Esophagus muscularis mucosa (tissue), 3 donors: ENCODE data around the gene METTL25B.

ENCODE experiments used
- CTCF ChIP-seq, 3 experiments: fragments of 200-600 bp in 2 of 3; fragments of 450-650 bp in 1 of 3; sonication (generic) in 2 of 3; IDR thresholded peaks; one replicate each; pipeline ENCODE4 v1.5.1; 2017 to 2019; ENCODE audit warnings: antibody characterized with exemption in 3 of 3, mild to moderate bottlenecking in 2 of 3, moderate library complexity in 1 of 3
- POLR2A ChIP-seq: fragments of 450-650 bp; IDR thresholded peaks from one replicate; pipeline ENCODE4 v1.6.1; 2017; ENCODE audit warnings: antibody characterized with exemption, moderate library complexity, mild to moderate bottlenecking, low read depth
- POLR2AphosphoS5 ChIP-seq, 2 donors: sonication (generic); formaldehyde crosslinking; IDR thresholded peaks; one replicate each; pipeline ENCODE4 v1.6.1; 2017; ENCODE audit warnings: antibody characterized with exemption in 2 of 2

- TF ChIP-seq POLR2A (no peak), CTCF (IDR thresholded peaks at IDR 0.05) (no peak), POLR2AphosphoS5 (IDR thresholded peaks at IDR 0.05) (no peak)
Measured at GRCh38 chr1:156708218-156708661, 20.0 kb upstream of the METTL25B start.
